Kidney (tissue), 14 donors: ENCODE results near the gene SLC41A3. TPM values are rescaled to one million over a fixed set of nuclear protein-coding genes. Genes with fewer than 3 reads are reported as not detected.

Experiments used
- DNase-seq, 5 donors: peaks; one replicate each; pipeline ENCODE4 v3.0.0-alpha.2; 2013 to 2020
- FAIRE-seq: peaks from 2 replicates; lab custom pipeline; 2012; peaks lifted over from hg19 to GRCh38; lab: Jason Lieb, UNC
- H3K27ac ChIP-seq, 2 donors: one replicate each; pipeline ENCODE4 v1.7.0; 2013; ENCODE audit warnings: low read depth in 2 of 2, low read length in 2 of 2, inconsistent platforms in 1 of 2
- H3K27me3 ChIP-seq: one replicate; pipeline ENCODE4 v1.7.1; 2013; ENCODE audit warnings: low read length, inconsistent platforms; ENCODE audit not compliant: control insufficient read depth, insufficient read depth
- H3K36me3 ChIP-seq, 3 donors: one replicate each; pipeline versions ENCODE4 v1.7.0 to v1.7.1; 2013; ENCODE audit warnings: low read length in 3 of 3, control low read depth in 1 of 3, inconsistent platforms in 1 of 3; ENCODE audit not compliant: insufficient read depth in 3 of 3, control insufficient read depth in 2 of 3
- H3K4me1 ChIP-seq, 3 donors: one replicate each; pipeline versions ENCODE4 v1.7.0 to v1.7.1; 2013; ENCODE audit warnings: low read length in 3 of 3, inconsistent platforms in 1 of 3, low read depth in 1 of 3; ENCODE audit not compliant: control insufficient read depth in 2 of 3, insufficient read depth in 2 of 3
- H3K4me3 ChIP-seq, 3 donors: one replicate each; pipeline versions ENCODE4 v1.7.0 to v1.8.1; 2013; ENCODE audit warnings: low read length in 3 of 3, control low read depth in 1 of 3, inconsistent platforms in 1 of 3
- H3K9ac ChIP-seq, 3 donors: one replicate each; pipeline versions ENCODE4 v1.7.0 to v1.7.1; 2013; ENCODE audit warnings: low read length in 3 of 3, control low read depth in 1 of 3, inconsistent platforms in 1 of 3
- H3K9me3 ChIP-seq, 3 donors: one replicate each; pipeline versions ENCODE4 v1.7.0 to v1.7.1; 2013; ENCODE audit warnings: low read length in 3 of 3, control low read depth in 1 of 3, inconsistent platforms in 1 of 3; ENCODE audit not compliant: control insufficient read depth in 2 of 3, insufficient read depth in 1 of 3
- CTCF ChIP-seq: IDR thresholded peaks from 3 replicates; pipeline ENCODE4 v1.5.1; 2012; ENCODE audit warnings: mild to moderate bottlenecking, moderate library complexity, borderline replicate concordance; ENCODE audit not compliant: insufficient read depth; ENCODE audit errors: extremely low read depth
- intact Hi-C: fragments of 100-400 bp; cut with DNase I; formaldehyde crosslinking; loops from one replicate; pipeline ENCODE4 v1.11.1; 2022
- polyA plus RNA-seq: library from polyadenylated mRNA; stranded (reverse); fragments of 350-450 nt; fragmentation: Illumina TruSeq; extraction: RNeasy Lipid Tissue Mini Kit (QIAGEN cat#74804); gene quantifications from one replicate; pipeline ENCODE4 v1.2.3, GENCODE V29; 2014; ENCODE audit warnings: low read depth, low replicate concordance; ENCODE audit not compliant: insufficient read depth
- total RNA-seq: library from RNA; stranded (reverse); fragmentation: NEBNext Ultra II Directional; extraction: Animal tissue kit (Norgen Biotek cat#: 25700); gene quantifications from one replicate; pipeline ENCODE4 v1.2.1, GENCODE V29; 2021
- donor health status: control.
- donor health status: control.
- donor health status: control.
- donor health status: control.
- donor health status: control.
- donor health status: DM: yes; HTN: yes; CAD: no.
- donor health status: Normal renal cell carcinoma (clear cell type).

Gene SLC41A3
- total and polyA plus RNA-seq, 2 donors from 2014 or later, result 31.6 to 74.3 TPM

GRCh38 chr3:126130081-126130855, 46.3 kb upstream of the SLC41A3 start:
- Histone ChIP-seq H3K4me3 (no peak overlapping the region), H3K27ac (no peak overlapping the region), H3K27me3 (no peaks in the 10 kb centered on the region), H3K4me1 (peaks cover 0 to 3% (median 0%) of the 10 kb centered on the region in 3 donors), H3K36me3 (peaks cover 0 to 33% (median 9%) of the 10 kb centered on the region in 3 donors), H3K9me3 (no peaks in the 10 kb centered on the region), H3K9ac (no peak overlapping the region)
- intact Hi-C loops, result loop anchor here (10.0 kb wide), 1 partner anchor 115 kb away; no protein-coding TSS in a partner anchor
- no peak for FAIRE-seq
- peak in 3 of 5 donors; percentile 8 to 73 (median 31) for DNase-seq
- TF ChIP-seq CTCF, result no peak

GRCh38 chr3:126129398-126129891, 45.5 kb upstream of the SLC41A3 start:
- H3K27me3 ChIP-seq, result no peaks in the 10 kb centered on the region
- peaks cover 0 to 38% (median 11%) of the 10 kb centered on the region in 3 donors for H3K36me3 ChIP-seq
- no peak overlapping the region for H3K9ac ChIP-seq
- FAIRE-seq (no peak), DNase-seq (peak in 4 of 5 donors; percentile 9 to 93 (median 22))
- TF ChIP-seq CTCF, result no peak
- H3K4me1 ChIP-seq, result peaks cover 0 to 3% (median 0%) of the 10 kb centered on the region in 3 donors
- intact Hi-C loops, result loop anchor here (10.0 kb wide), 1 partner anchor 245 kb away; no protein-coding TSS in a partner anchor
- H3K9me3 ChIP-seq, result no peaks in the 10 kb centered on the region
- no peak overlapping the region for H3K4me3 ChIP-seq
- H3K27ac ChIP-seq, result no peak overlapping the region

- Histone ChIP-seq H3K9ac (no peak overlapping the region), H3K4me1 (peaks cover 0 to 3% (median 0%) of the 10 kb centered on the region in 3 donors), H3K4me3 (no peak overlapping the region), H3K27me3 (no peaks in the 10 kb centered on the region), H3K9me3 (no peaks in the 10 kb centered on the region), H3K27ac (no peak overlapping the region), H3K36me3 (peaks cover 0 to 32% (median 11%) of the 10 kb centered on the region in 3 donors)
- TF ChIP-seq CTCF, result no peak
- no peak for FAIRE-seq
- intact Hi-C loops, result loop anchor here (10.0 kb wide), 1 partner anchor 246 kb away; no protein-coding TSS in a partner anchor
- DNase-seq, result peak in 3 of 5 donors; percentile 6 to 55 (median 24)
Observed at GRCh38 chr3:126128504-126129397, 44.8 kb upstream of the SLC41A3 start.
